ENCODE data around the gene SFXN1.

SFXN1 gene

GRCh38 chr5:175466700-175467318, 11.6 kb upstream of the SFXN1 start:
- no peak for DNase-seq

- no peak for DNase-seq
These were observed 10.2 kb upstream of the SFXN1 start for GRCh38 chr5:175467983-175468690.

- no peak for DNase-seq
These were observed 9.5 kb upstream of the SFXN1 start for GRCh38 chr5:175468892-175469291.

GRCh38 chr5:175469916-175470315, 8.4 kb upstream of the SFXN1 start:
- no peak for DNase-seq

GRCh38 chr5:175470781-175471180, 7.6 kb upstream of the SFXN1 start:
- DNase-seq, result peak in 1 of 2 experiments; percentile 34

GRCh38 chr5:175471196-175471595, 7.2 kb upstream of the SFXN1 start:
- no peak for DNase-seq

- no peak for DNase-seq
These were observed 6.7 kb upstream of the SFXN1 start for GRCh38 chr5:175471628-175472027.

GRCh38 chr5:175472378-175472777, 6.0 kb upstream of the SFXN1 start:
- no peak for DNase-seq

GRCh38 chr5:175475248-175475647, 3.1 kb upstream of the SFXN1 start:
- DNase-seq, result no peak

GRCh38 chr5:175477440-175477839, 920 bp upstream of the SFXN1 start:
- no peak for DNase-seq

- no peak for DNase-seq
These were observed 364 bp upstream of the SFXN1 start for GRCh38 chr5:175478008-175478383.

GRCh38 chr5:175479125-175479881, 943 bp downstream of the SFXN1 start:
- no peak for DNase-seq

GRCh38 chr5:175483337-175483736, 5.0 kb downstream of the SFXN1 start:
- DNase-seq, result no peak

GRCh38 chr5:175484322-175484721, 6.0 kb downstream of the SFXN1 start:
- no peak for DNase-seq

- no peak for DNase-seq
These were observed 6.5 kb downstream of the SFXN1 start for GRCh38 chr5:175484829-175485228.

GRCh38 chr5:175485631-175486030, 7.3 kb downstream of the SFXN1 start:
- no peak for DNase-seq

GRCh38 chr5:175487514-175488222, 9.3 kb downstream of the SFXN1 start:
- no peak for DNase-seq

- no peak for DNase-seq
These were observed 11.5 kb downstream of the SFXN1 start for GRCh38 chr5:175489693-175490443.

- DNase-seq, result no peak
These were observed 12.9 kb downstream of the SFXN1 start for GRCh38 chr5:175491223-175491622.

- no peak for DNase-seq
These were observed 14.9 kb downstream of the SFXN1 start for GRCh38 chr5:175493260-175493659.

GRCh38 chr5:175493726-175494125, 15.4 kb downstream of the SFXN1 start:
- no peak for DNase-seq
